Fibroblast of mammary gland (primary cell): Measurements from ENCODE around the gene VEGFB.

Source experiments
- DNase-seq: peaks from one replicate; pipeline ENCODE4 v3.0.0-alpha.2; 2010; ENCODE audit warnings: low read depth
- H3K4me3 ChIP-seq: 2 replicates; pipeline ENCODE4 v1.5.1; 2011; ENCODE audit warnings: low read depth, mild to moderate bottlenecking, low read length, moderate library complexity; ENCODE audit not compliant: control insufficient read depth
- TF ChIP-seq, protein P1 (sequence below): conservative IDR thresholded peaks from 2 replicates; pipeline ENCODE4 v1.5.1; 2011; ENCODE audit warnings: low read depth, low read length, inconsistent platforms; ENCODE audit not compliant: control insufficient read depth, insufficient read depth

VEGFB gene

GRCh38 chr11:64211181-64211872, 23.1 kb upstream of the VEGFB start:
- DNase-seq = no peak
- TF ChIP-seq, protein P1, sequence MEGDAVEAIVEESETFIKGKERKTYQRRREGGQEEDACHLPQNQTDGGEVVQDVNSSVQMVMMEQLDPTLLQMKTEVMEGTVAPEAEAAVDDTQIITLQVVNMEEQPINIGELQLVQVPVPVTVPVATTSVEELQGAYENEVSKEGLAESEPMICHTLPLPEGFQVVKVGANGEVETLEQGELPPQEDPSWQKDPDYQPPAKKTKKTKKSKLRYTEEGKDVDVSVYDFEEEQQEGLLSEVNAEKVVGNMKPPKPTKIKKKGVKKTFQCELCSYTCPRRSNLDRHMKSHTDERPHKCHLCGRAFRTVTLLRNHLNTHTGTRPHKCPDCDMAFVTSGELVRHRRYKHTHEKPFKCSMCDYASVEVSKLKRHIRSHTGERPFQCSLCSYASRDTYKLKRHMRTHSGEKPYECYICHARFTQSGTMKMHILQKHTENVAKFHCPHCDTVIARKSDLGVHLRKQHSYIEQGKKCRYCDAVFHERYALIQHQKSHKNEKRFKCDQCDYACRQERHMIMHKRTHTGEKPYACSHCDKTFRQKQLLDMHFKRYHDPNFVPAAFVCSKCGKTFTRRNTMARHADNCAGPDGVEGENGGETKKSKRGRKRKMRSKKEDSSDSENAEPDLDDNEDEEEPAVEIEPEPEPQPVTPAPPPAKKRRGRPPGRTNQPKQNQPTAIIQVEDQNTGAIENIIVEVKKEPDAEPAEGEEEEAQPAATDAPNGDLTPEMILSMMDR = no peak
- H3K4me3 ChIP-seq = no peak overlapping the region

- no peak for DNase-seq
- H3K4me3 ChIP-seq = no peak overlapping the region
- TF ChIP-seq, protein P1 = no peak
These were observed 17.5 kb upstream of the VEGFB start for GRCh38 chr11:64216879-64217278.

GRCh38 chr11:64218628-64219353, 15.6 kb upstream of the VEGFB start:
- H3K4me3 ChIP-seq = no peak overlapping the region
- no peak for DNase-seq
- TF ChIP-seq, protein P1 = no peak

- no peak overlapping the region for H3K4me3 ChIP-seq
- DNase-seq = no peak
- TF ChIP-seq, protein P1 = no peak
These were observed 15.1 kb upstream of the VEGFB start for GRCh38 chr11:64219354-64219684.

GRCh38 chr11:64219755-64220154, 14.6 kb upstream of the VEGFB start:
- DNase-seq = no peak
- TF ChIP-seq, protein P1 = no peak
- H3K4me3 ChIP-seq = no peak overlapping the region

DNA sequence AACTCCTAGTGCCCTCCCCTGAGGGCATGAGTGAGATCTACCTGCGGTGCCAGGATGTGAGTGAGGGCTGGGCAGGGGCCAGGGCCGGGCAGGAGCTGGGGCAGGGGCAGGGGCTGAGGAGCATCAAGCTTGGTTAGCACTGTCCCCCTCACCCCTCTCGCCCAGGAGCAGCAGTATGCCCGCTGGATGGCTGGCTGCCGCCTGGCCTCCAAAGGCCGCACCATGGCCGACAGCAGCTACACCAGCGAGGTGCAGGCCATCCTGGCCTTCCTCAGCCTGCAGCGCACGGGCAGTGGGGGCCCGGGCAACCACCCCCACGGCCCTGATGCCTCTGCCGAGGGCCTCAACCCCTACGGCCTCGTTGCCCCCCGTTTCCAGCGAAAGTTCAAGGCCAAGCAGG, 14.1 kb upstream of the VEGFB start:
- TF ChIP-seq, protein P1 = no peak
- H3K4me3 ChIP-seq = no peak overlapping the region
- no peak for DNase-seq

DNA sequence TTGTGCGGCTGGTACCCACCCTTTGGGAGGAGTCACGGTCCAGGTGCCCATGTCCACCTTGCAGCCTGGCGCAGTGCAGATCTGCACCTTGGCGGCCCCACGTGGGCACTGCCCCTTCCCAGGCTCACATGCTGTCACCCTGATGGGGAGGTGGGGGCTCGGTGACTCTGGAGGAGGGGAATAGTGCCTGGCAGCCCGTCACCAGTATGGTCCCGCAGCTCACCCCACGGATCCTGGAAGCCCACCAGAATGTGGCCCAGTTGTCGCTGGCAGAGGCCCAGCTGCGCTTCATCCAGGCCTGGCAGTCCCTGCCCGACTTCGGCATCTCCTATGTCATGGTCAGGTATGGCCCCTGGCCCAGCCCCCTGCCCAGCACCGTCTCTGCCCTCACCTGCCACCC, 13.6 kb upstream of the VEGFB start:
- DNase-seq = no peak
- TF ChIP-seq, protein P1 = no peak
- no peak overlapping the region for H3K4me3 ChIP-seq
